Omental fat pad (tissue), 4 donors: Measurements from ENCODE around the gene IGF1. TPM values are rescaled to one million over a fixed set of nuclear protein-coding genes. Genes with fewer than 3 reads are reported as not detected.
A peak's percentile ranks its signal among the peaks of the same experiment; 100 is the strongest.

Experiments
- ATAC-seq: fragments of 150-250 bp; one replicate; pipeline ENCODE4 v1.9.1; 2016; ENCODE audit warnings: mild to moderate bottlenecking, moderate library complexity; ENCODE audit not compliant: low FRiP score
- DNase-seq: peaks from one replicate; pipeline ENCODE4 v3.0.0-alpha.2; 2019; ENCODE audit warnings: low spot score
- CTCF ChIP-seq, 3 donors: fragments of 450-650 bp; IDR thresholded peaks; one replicate each; pipeline ENCODE4 v1.5.1; 2016 to 2017; ENCODE audit warnings: antibody characterized with exemption in 3 of 3, mild to moderate bottlenecking in 3 of 3, moderate library complexity in 2 of 3
- total RNA-seq, 4 donors: library from RNA; depleted of rRNA; stranded (reverse); fragments of >200 nt; gene quantifications; one replicate each; pipeline ENCODE4 v1.1.0, GENCODE V29; 2016

The IGF1 gene
- total RNA-seq, 4 donors from 2014 or later = 68.1 to 248 (median 185) TPM

- no peak for TF ChIP-seq CTCF (IDR thresholded peaks at IDR 0.05)
- ATAC-seq = no peak
- DNase-seq = no peak
Observed at GRCh38 chr12:102433304-102433703, 47.1 kb downstream of the IGF1 start.

GRCh38 chr12:102430661-102431060 lies 49.7 kb downstream of the IGF1 start:
- no peak for ATAC-seq
- no peak for DNase-seq
- no peak for TF ChIP-seq CTCF (IDR thresholded peaks at IDR 0.05)

GRCh38 chr12:102429211-102430154 lies 50.9 kb downstream of the IGF1 start:
- no peak for DNase-seq
- TF ChIP-seq CTCF (IDR thresholded peaks at IDR 0.05) = no peak
- ATAC-seq = no peak

- TF ChIP-seq CTCF (IDR thresholded peaks at IDR 0.05) = no peak
- ATAC-seq = no peak
- no peak for DNase-seq
Observed at GRCh38 chr12:102427543-102427941, 52.8 kb downstream of the IGF1 start.

GRCh38 chr12:102426599-102427542 lies 53.5 kb downstream of the IGF1 start:
- no peak for DNase-seq
- ATAC-seq = peak; percentile 67
- no peak for TF ChIP-seq CTCF (IDR thresholded peaks at IDR 0.05)

GRCh38 chr12:102425109-102426039 lies 55.0 kb downstream of the IGF1 start:
- DNase-seq (no peak), ATAC-seq (no peak)
- TF ChIP-seq CTCF (IDR thresholded peaks at IDR 0.05) = no peak
